Measurements from ENCODE around the gene DNAH6.

DNAH6 gene

DNA sequence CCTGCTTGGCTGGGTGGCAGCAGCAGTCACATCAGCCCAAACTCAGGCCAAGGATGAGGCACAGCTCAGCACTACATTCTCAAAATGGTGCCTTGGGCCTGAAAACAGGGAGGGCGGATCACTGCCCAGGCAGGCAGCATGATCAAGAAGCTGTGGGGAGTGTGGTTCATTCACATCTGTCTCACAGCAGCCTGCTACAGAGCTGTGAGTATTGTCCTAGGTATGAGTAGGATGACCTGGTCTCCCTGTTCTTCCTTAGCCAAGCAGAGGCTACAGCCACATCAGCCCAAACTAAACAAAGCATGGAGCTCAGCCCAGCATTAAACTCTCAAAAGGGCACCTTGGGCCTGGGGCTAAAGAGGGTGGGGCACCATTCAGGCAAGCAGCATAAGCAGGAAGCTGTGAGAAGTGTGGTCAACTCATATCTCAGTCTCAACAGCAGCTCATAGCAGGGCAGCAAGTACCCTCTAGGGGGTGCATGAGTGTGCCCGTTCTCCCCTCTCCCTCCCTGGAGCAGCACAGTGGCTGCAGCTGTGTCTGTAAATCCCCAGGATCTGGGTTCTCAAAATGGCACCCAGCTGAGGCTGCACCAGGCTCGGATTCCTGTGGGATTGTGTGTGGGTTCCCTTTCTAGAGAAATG is 225.0 kb downstream of the DNAH6 start:
- Histone ChIP-seq H3K36me3 (ENCODE audit: insufficient read depth, low read length) (no peaks in the 10 kb centered on the region), H3K4me1 (ENCODE audit: insufficient read depth, low read length, severe bottlenecking) (no peaks in the 10 kb centered on the region), H3K9ac (ENCODE audit: low read length) (no peak overlapping the region), H3F3A (ENCODE audit: insufficient read depth, low read length) (no peaks in the 10 kb centered on the region), H3K9me3 (ENCODE audit: low read length) (no peaks in the 10 kb centered on the region), H3K4me2 (ENCODE audit: low read length) (no peak overlapping the region), H3K9me2 (ENCODE audit: low read depth, low read length) (no peaks in the 10 kb centered on the region), H3K79me2 (ENCODE audit: insufficient read depth, low read length) (no peaks in the 10 kb centered on the region), H3K27me3 (ENCODE audit: insufficient read depth, low read length) (no peaks in the 10 kb centered on the region), H3K4me3 (ENCODE audit: low read depth, low read length, poor library complexity, severe bottlenecking) (no peak overlapping the region), H4K20me1 (ENCODE audit: insufficient read depth, low read length) (no peaks in the 10 kb centered on the region), H3K27ac (ENCODE audit: low read depth, low read length, poor library complexity, severe bottlenecking) (no peak overlapping the region), H2AFZ (ENCODE audit: low read length) (no peak overlapping the region)
- TF ChIP-seq EZH2 (IDR thresholded peaks at IDR 0.05; ENCODE audit: borderline replicate concordance, low read length) = no peak
- TF ChIP-seq, protein P1, sequence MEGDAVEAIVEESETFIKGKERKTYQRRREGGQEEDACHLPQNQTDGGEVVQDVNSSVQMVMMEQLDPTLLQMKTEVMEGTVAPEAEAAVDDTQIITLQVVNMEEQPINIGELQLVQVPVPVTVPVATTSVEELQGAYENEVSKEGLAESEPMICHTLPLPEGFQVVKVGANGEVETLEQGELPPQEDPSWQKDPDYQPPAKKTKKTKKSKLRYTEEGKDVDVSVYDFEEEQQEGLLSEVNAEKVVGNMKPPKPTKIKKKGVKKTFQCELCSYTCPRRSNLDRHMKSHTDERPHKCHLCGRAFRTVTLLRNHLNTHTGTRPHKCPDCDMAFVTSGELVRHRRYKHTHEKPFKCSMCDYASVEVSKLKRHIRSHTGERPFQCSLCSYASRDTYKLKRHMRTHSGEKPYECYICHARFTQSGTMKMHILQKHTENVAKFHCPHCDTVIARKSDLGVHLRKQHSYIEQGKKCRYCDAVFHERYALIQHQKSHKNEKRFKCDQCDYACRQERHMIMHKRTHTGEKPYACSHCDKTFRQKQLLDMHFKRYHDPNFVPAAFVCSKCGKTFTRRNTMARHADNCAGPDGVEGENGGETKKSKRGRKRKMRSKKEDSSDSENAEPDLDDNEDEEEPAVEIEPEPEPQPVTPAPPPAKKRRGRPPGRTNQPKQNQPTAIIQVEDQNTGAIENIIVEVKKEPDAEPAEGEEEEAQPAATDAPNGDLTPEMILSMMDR (IDR thresholded peaks at IDR 0.05; ENCODE audit: low read length) = peak; percentile 42; the same call in 1 of the 2 replicates

- Histone ChIP-seq H3K36me3 (ENCODE audit: insufficient read depth, low read length) (no peaks in the 10 kb centered on the region), H3K27me3 (ENCODE audit: insufficient read depth, low read length) (no peaks in the 10 kb centered on the region), H2AFZ (ENCODE audit: low read length) (no peak overlapping the region), H3K4me1 (ENCODE audit: insufficient read depth, low read length, severe bottlenecking) (no peaks in the 10 kb centered on the region), H3K27ac (ENCODE audit: low read depth, low read length, poor library complexity, severe bottlenecking) (no peak overlapping the region), H3K4me3 (ENCODE audit: low read depth, low read length, poor library complexity, severe bottlenecking) (no peak overlapping the region), H4K20me1 (ENCODE audit: insufficient read depth, low read length) (no peaks in the 10 kb centered on the region), H3K79me2 (ENCODE audit: insufficient read depth, low read length) (no peaks in the 10 kb centered on the region), H3K9ac (ENCODE audit: low read length) (no peak overlapping the region), H3K9me3 (ENCODE audit: low read length) (no peaks in the 10 kb centered on the region), H3K4me2 (ENCODE audit: low read length) (no peak overlapping the region), H3K9me2 (ENCODE audit: low read depth, low read length) (no peaks in the 10 kb centered on the region), H3F3A (ENCODE audit: insufficient read depth, low read length) (no peaks in the 10 kb centered on the region)
- no peak for TF ChIP-seq EZH2 (IDR thresholded peaks at IDR 0.05; ENCODE audit: borderline replicate concordance, low read length)
- TF ChIP-seq, protein P1 (IDR thresholded peaks at IDR 0.05; ENCODE audit: low read length) = no peak
Observed at GRCh38 chr2:84748341-84748740, 232.0 kb downstream of the DNAH6 start.

GRCh38 chr2:84749442-84749841 is 233.1 kb downstream of the DNAH6 start:
- Histone ChIP-seq H3K79me2 (ENCODE audit: insufficient read depth, low read length) (no peaks in the 10 kb centered on the region), H3K27ac (ENCODE audit: low read depth, low read length, poor library complexity, severe bottlenecking) (no peak overlapping the region), H3K27me3 (ENCODE audit: insufficient read depth, low read length) (no peaks in the 10 kb centered on the region), H3F3A (ENCODE audit: insufficient read depth, low read length) (no peaks in the 10 kb centered on the region), H3K9me2 (ENCODE audit: low read depth, low read length) (no peaks in the 10 kb centered on the region), H2AFZ (ENCODE audit: low read length) (no peak overlapping the region), H4K20me1 (ENCODE audit: insufficient read depth, low read length) (no peaks in the 10 kb centered on the region), H3K9ac (ENCODE audit: low read length) (no peak overlapping the region), H3K9me3 (ENCODE audit: low read length) (no peaks in the 10 kb centered on the region), H3K36me3 (ENCODE audit: insufficient read depth, low read length) (no peaks in the 10 kb centered on the region), H3K4me1 (ENCODE audit: insufficient read depth, low read length, severe bottlenecking) (no peaks in the 10 kb centered on the region), H3K4me2 (ENCODE audit: low read length) (no peak overlapping the region), H3K4me3 (ENCODE audit: low read depth, low read length, poor library complexity, severe bottlenecking) (no peak overlapping the region)
- TF ChIP-seq, protein P1 (IDR thresholded peaks at IDR 0.05; ENCODE audit: low read length) = no peak
- no peak for TF ChIP-seq EZH2 (IDR thresholded peaks at IDR 0.05; ENCODE audit: borderline replicate concordance, low read length)
